Urinary bladder (tissue), 4 donors: Measurements from ENCODE around the gene DPPA5. TPM values are rescaled to one million over a fixed set of nuclear protein-coding genes. Genes with fewer than 3 reads are reported as not detected.
"Not testable (repeated sequence)": the region's sequence is repeated elsewhere in the genome, so short reads cannot be mapped to it uniquely, and the experiment has no call there.

ENCODE experiments used
- DNase-seq: peaks from one replicate; pipeline ENCODE4 v3.0.0-alpha.2; 2015; ENCODE audit errors: extremely low spot score
- H3K27ac ChIP-seq: one replicate; pipeline ENCODE4 v1.5.1; 2013; ENCODE audit warnings: low read depth, mild to moderate bottlenecking, moderate library complexity
- H3K36me3 ChIP-seq: one replicate; pipeline ENCODE4 v1.6.1; 2013; ENCODE audit warnings: mild to moderate bottlenecking, moderate library complexity; ENCODE audit not compliant: insufficient read depth
- H3K4me1 ChIP-seq: one replicate; pipeline ENCODE4 v1.6.1; 2013; ENCODE audit warnings: mild to moderate bottlenecking, moderate library complexity; ENCODE audit not compliant: insufficient read depth
- H3K4me3 ChIP-seq: one replicate; pipeline ENCODE4 v1.5.1; 2013; ENCODE audit warnings: low read depth, low read length
- WGBS: extraction: QIAGEN DNeasy Blood & Tissue Kit; methylation state at CpG from one replicate; pipeline ENCODE4 v1.1.7; 2013; 5-methylcytosine and 5-hydroxymethylcytosine counted together
- polyA plus RNA-seq: library from polyadenylated mRNA; stranded (reverse); fragments of 200-250 nt; gene quantifications from one replicate; pipeline ENCODE4 v1.2.3, GENCODE V29; 2013
- total RNA-seq: library from RNA; depleted of rRNA; stranded (reverse); fragments of >200 nt; gene quantifications from one replicate; pipeline ENCODE4 v1.2.3, GENCODE V29; 2014
- donor health status: healthy with polysubstance abuse.
- donor health status: healthy.

DPPA5 gene
- total and polyA plus RNA-seq, 2 donors, result not detected

DNA sequence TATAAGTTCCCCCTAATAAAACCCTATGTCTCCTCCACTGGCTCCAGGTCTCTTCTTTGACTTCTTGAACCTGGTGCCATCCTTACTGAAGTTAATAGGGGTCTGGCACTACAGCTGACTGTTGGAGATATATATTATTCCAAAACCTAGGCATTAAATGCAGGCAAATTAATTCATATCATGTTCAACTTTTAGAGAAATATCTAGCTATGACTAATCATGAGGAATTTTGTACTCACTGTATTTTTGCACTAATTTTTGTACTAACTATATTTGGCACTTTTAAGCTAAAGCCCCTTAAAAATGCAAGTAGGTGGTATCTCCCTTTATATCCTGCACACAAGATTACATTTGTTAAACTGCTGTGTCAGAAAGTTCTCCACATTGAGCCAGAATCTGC, 10.9 kb downstream of the DPPA5 start:
- Histone ChIP-seq H3K36me3 (no peaks in the 10 kb centered on the region), H3K27ac (no peak overlapping the region), H3K4me1 (no peaks in the 10 kb centered on the region), H3K4me3 (no peak overlapping the region)
- no peak for DNase-seq

DNA sequence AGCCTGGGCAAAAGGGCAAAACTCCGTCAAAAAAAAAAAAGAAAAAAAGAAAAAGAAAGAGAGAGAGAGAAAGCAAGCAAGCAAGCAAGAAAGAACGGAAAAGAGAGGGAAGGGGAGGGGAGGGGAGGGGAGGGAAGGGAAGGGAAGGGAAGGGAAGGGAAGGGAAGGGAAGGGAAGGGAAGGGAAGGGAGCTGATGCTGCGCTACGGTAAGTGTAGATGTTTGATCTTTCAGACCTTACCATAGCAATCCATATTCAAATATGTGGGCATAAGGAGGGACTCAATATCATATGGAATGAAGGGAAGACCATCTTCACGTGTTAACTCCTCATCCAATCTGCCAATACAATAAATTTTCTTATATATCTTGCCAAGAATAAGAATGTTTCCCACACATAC, 11.9 kb downstream of the DPPA5 start:
- Histone ChIP-seq H3K4me1 (no peaks in the 10 kb centered on the region), H3K36me3 (no peaks in the 10 kb centered on the region), H3K27ac (no peak overlapping the region), H3K4me3 (no peak overlapping the region)
- DNase-seq, result no peak
- 84% methylated on average over 5 of the region's 5 CpGs for WGBS

DNA sequence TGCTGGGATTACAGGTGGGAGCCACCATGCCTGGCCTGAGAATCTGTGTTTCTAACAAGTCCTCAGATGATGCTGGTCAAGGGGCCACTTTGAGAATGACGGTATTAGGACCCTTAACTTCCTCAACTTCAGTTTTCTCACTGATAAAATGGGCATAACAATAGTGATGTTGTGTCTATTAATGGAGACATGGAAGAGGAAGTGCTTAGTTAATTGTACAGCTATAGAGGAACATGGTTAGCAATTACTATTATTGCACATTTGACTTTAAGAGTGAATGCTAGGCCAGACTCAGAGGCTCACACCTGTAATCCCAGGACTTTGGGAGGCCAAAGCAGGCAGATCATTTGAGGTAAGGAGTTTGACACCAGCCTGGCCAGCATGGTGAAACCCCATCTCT, 12.7 kb downstream of the DPPA5 start:
- WGBS, result 89% methylated on average over 1 of the region's 1 CpG
- Histone ChIP-seq H3K27ac (no peak overlapping the region), H3K4me1 (no peaks in the 10 kb centered on the region), H3K36me3 (no peaks in the 10 kb centered on the region), H3K4me3 (no peak overlapping the region)
- DNase-seq, result no peak

DNA sequence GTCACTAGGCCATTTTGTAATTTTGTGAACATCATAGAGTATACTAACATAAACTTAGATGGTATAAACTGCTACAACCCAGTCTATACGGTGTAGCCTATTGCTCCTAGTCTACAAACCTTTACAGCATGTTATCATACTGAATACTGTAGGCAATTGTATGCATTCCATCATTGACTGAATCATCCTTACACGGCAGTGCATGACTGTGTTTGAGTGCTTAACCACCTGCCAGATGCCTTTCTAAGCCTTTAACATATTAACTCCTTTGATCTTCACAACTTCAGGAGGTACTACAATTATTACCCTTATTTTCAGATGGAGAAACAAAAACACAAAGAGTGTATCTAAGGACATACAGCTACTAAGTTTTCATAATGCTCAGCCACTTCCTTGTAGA, 14.0 kb downstream of the DPPA5 start:
- no peak for DNase-seq
- Histone ChIP-seq H3K36me3 (no peaks in the 10 kb centered on the region), H3K4me3 (no peak overlapping the region), H3K4me1 (no peaks in the 10 kb centered on the region), H3K27ac (no peak overlapping the region)
- WGBS, result 48% methylated on average over 2 of the region's 2 CpGs

DNA sequence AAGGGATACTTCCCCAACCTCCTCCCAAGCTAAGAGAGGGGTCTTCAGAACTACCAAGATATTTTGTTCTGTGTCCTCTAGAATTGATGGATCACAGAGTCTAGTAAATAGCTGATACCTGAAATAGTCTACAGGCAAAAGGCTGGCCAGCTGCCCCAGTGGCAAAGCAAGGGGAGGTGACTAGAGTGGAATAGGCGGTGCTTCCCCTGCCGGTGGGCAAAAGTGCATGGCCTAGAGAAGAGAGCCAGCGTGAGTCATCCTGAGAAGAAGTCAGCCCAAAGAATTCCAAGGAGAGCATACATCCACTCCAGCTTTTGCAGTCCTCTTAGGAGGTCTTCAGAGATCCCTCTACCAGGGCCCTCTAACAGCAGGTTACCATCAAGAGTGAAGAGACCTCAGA, 14.7 kb downstream of the DPPA5 start:
- WGBS, result 72% methylated on average over 3 of the region's 3 CpGs
- no peak overlapping the region for H3K27ac ChIP-seq
- DNase-seq, result no peak

DNA sequence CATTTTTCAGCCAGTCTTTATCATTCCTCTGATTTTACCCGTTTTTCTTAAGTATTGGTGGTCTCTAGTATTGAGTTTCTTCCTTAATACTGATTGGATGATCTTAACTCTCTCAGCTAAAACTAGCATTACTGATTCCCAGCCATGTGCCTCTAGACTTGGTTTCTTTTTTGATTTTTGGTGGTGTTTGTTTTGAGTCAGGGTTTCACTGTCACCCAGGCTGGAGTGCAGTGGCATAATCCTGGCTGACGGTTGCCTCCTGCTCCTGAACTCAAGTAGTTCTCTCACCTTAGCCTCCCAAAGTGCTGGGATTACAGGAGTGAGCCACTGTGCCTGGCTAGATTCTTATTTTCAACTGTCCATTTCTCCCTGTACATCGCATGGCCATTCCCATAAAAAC, 24.9 kb downstream of the DPPA5 start:
- Histone ChIP-seq H3K36me3 (no peaks in the 10 kb centered on the region), H3K4me3 (no peak overlapping the region), H3K4me1 (no peaks in the 10 kb centered on the region), H3K27ac (no peak overlapping the region)
- WGBS, result 64% methylated on average over 3 of the region's 3 CpGs
- no peak for DNase-seq

More for the DNA sequence above, 14.7 kb downstream of the DPPA5 start:
- H3K36me3 ChIP-seq, result no peaks in the 10 kb centered on the region
- H3K4me1 ChIP-seq, result no peaks in the 10 kb centered on the region
- H3K4me3 ChIP-seq, result no peak overlapping the region

DNA sequence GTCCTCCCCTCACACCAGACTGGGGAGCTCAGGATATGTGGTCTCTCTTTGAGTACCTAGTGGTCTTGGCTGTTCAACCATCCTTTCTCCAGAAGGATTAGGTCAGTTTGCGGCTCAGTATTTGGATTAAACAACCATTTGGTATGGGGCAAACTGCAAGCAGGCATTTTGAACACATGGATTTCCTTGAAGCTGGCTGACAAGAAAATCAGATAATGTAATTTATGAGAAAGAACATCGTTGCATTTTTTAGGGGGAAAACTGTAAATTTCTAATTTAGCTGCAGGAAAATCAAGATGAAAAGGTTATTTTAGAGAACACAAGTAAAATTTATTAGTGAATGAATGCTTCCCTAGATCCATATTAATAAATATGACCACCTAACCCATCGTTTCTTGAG, 25.3 kb downstream of the DPPA5 start:
- no peaks in the 10 kb centered on the region for H3K4me1 ChIP-seq
- WGBS, result 59% methylated on average over 3 of the region's 3 CpGs
- no peaks in the 10 kb centered on the region for H3K36me3 ChIP-seq
- H3K4me3 ChIP-seq, result no peak overlapping the region
- H3K27ac ChIP-seq, result no peak overlapping the region
- no peak for DNase-seq

DNA sequence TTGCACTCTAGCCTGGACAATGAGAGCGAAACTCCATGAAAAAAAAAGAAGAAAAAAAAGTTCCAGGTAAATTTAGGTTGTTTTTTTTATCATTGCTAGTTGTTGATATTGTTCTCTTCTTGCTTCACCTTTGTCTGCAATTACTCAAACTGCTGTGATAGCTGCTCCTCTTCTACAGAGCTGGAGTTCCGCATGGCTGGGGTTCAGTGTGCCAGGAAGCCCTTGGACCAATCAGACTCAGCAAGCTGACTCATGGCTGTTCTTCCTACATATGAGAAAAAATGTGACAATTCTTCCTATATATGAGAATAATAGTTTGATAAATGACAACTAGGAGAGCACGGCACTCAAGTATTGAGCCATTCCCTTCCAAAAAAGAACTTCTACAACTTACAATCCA, 28.4 kb downstream of the DPPA5 start:
- Histone ChIP-seq H3K27ac (no peak overlapping the region), H3K36me3 (no peaks in the 10 kb centered on the region), H3K4me3 (no peak overlapping the region), H3K4me1 (no peaks in the 10 kb centered on the region)
- DNase-seq, result no peak
- 95% methylated on average over 3 of the region's 3 CpGs for WGBS

DNA sequence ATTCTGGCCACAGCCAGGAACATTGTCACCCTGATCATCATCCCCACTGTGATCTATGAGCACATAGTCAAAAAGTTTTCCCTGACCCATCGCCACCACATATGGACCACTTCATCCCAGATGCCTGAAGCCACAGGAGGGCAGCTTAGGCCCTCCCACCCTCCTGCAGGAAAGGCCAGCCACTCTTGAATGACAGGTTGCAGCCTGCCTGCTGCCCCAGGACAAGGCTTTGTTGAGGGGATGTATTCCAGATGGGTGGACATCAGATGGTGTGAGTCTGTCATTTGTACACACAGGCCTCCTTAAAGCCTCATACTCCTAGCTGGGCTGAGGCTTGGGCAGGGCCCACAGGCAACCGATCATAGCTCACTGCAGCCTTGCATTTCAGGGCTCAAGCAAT, 30.8 kb downstream of the DPPA5 start:
- Histone ChIP-seq H3K4me1 (no peaks in the 10 kb centered on the region), H3K36me3 (no peaks in the 10 kb centered on the region), H3K27ac (no peak overlapping the region), H3K4me3 (no peak overlapping the region)
- no peak for DNase-seq
- WGBS, result 96% methylated on average over 2 of the region's 2 CpGs

DNA sequence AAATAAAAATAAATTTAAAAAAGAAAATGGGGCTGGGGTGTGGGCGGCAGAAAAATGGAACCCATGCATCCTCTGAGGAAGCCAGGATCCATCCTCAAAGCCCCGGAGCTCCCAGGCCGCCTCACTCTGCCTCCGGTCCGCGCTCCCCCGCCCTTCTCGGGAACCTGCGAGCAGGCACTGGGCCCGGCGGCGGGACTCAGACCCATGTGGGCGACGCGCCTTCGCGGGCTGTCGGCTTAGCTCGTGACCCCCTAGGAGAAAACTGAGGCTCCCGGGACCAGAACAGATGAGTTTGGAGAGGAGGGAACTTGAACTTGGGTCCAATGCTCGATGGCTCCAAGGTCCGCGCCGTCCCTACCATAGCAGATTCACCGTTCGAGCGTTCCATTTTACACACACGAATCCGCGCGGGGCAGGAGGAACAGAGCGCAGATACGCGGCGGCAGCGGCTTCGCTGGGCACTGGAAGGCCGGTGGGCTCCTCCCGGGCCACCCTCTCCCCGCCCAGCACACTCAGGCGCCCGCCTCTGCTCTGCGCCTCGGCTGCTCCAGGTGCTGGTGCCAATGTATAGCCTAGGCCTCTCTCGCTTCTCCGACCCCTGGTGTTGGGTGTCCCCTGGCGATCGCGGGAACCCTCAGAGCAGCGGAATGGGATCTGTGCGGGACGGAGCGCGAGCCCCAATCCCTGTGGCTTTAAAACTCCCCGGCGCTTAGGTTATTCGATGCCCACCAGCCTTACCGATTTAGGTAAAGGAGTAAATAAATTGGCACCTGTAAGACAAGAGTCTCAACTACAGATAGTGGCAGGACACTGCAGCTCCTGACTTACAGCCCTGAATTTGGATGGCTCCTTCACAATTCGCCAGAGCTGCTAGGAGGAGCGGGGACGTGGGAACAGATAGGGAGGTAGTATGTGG, 39.2 kb downstream of the DPPA5 start:
- peak overlapping the region; percentile 25 for H3K4me3 ChIP-seq
- no peaks in the 10 kb centered on the region for H3K36me3 ChIP-seq
- 14% methylated on average over 61 of the region's 61 CpGs for WGBS
- H3K27ac ChIP-seq, result no peak overlapping the region
- DNase-seq, result no peak
- H3K4me1 ChIP-seq, result no peaks in the 10 kb centered on the region

DNA sequence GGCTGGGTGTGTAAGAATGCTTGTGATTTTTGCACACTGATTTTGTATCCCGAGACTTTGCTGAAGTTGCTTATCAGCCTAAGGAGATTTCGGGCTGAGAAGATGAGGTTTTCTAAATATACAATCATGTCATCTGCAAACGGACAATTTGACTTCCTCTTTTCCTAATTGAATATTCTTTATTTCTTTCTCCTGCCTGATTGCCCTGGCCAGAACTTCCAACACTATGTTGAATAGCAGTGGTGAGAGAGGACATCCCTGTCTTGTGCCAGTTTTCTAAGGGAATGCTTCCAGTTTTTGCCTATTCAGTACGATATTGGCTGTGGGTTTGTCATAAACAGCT, 43.6 kb downstream of the DPPA5 start:
- WGBS, result 4% methylated on average over 4 of the region's 4 CpGs
- not testable (repeated sequence) for H3K36me3 ChIP-seq, H3K4me1 ChIP-seq, DNase-seq, H3K27ac ChIP-seq
- H3K4me3 ChIP-seq, result peak overlapping the region; percentile 53

DNA sequence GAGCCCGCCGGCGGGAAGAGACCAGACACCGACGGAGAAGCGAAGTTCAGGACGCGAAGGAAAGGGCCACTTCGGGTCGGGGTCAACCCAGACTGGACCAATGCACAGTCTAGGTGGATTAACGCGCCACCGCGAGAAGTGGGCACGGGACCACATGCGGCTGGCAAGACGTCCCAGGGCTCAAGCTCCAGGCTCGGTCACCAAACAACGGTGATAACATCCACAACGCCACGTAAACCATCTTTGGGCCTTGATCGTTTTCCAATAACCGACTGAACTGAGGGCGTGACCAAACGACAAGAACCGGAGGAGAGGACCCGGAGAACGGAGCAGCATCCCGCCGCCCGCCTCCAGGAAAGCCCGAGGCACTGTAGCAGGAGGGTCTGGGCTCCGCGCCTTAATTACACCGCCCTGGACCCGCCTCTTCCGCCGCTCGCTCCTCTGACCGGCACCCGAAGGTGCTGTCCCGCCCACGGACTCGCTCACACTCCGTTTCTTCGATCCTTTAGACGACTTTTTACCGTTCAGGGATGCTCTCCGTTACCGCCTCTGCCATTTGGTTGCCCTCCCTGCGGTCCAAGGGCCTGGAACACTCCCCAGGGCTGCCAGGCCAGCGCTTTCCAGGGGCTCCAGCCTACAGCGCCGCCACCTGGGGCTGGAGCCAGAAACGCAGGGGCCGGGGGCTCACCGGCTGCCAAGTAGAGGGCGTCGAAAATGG, 44.1 kb downstream of the DPPA5 start:
- no peaks in the 10 kb centered on the region for H3K36me3 ChIP-seq
- DNase-seq, result peak; percentile 17
- H3K4me1 ChIP-seq, result no peaks in the 10 kb centered on the region
- H3K27ac ChIP-seq, result no peak overlapping the region
- WGBS, result under 1% methylated on average over 59 of the region's 59 CpGs
- H3K4me3 ChIP-seq, result peak overlapping the region; percentile 53

DNA sequence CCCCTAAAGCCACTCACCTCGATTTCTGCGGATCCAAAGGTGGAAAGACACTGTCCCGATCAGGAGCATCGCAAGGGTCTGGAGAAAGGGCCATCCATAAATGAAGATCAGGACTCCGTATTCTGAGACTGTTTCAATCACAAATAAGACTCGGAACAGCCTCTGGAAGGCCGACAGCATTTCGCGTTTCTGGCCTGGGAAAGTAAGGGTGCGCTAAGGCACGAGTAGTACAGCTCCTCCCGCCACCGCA, 44.6 kb downstream of the DPPA5 start:
- Histone ChIP-seq H3K4me3 (peak overlapping the region; percentile 53), H3K27ac (no peak overlapping the region), H3K36me3 (no peaks in the 10 kb centered on the region), H3K4me1 (no peaks in the 10 kb centered on the region)
- DNase-seq, result no peak
- WGBS, result 3% methylated on average over 13 of the region's 13 CpGs

DNA sequence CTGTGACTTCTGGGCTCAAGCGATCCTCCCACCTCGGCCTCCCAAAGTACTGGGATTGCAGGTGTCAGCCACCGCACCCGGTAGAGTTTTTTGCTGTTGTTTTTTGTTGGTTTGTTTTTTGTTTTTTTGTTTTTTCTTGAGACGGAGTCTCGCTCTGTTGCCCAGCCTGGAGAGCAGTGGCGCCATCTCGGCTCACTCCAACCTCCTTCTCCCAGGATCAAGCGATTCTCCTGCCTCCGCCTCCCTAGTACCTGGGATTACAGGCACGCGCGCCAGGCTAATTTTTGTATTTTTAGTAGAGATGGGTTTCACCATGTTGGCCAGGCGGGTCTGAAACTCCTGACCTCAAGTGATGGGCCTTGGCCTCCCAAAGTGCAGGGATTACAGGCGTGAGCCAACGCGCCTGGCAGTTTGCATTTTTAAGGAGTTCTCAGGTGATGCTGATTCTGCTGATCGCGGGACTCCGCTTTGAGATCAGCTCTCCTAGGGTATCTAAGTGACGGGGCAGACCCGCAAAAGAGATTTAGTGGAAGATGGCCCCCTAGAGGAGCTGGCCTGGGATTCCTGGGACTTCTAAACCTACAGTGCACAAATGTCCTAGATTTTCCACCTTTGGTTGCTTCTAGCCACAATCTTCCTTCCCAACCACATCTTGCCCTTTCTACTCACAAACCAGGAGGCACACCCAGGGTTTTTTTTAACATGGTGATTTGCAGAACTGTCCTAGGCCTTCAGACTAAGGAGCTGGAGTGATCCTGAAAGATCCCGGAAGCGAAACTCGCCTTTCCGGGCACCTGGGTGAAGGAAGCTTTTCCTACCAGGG, 45.2 kb downstream of the DPPA5 start:
- Histone ChIP-seq H3K36me3 (no peaks in the 10 kb centered on the region), H3K4me1 (no peaks in the 10 kb centered on the region), H3K4me3 (peak overlapping the region; percentile 53), H3K27ac (no peak overlapping the region)
- no peak for DNase-seq
- 77% methylated on average over 26 of the region's 26 CpGs for WGBS
